ENCODE data around the gene GPATCH8.
"Not testable (repeated sequence)": the region's sequence is repeated elsewhere in the genome, so short reads cannot be mapped to it uniquely, and the experiment has no call there.

The GPATCH8 gene

GRCh38 chr17:44396946-44397345 lies 106.3 kb downstream of the GPATCH8 start:
- ATAC-seq (no peak), DNase-seq (no peak)

- no peak for ATAC-seq
These were observed 108.4 kb downstream of the GPATCH8 start for GRCh38 chr17:44394833-44395232.

DNA sequence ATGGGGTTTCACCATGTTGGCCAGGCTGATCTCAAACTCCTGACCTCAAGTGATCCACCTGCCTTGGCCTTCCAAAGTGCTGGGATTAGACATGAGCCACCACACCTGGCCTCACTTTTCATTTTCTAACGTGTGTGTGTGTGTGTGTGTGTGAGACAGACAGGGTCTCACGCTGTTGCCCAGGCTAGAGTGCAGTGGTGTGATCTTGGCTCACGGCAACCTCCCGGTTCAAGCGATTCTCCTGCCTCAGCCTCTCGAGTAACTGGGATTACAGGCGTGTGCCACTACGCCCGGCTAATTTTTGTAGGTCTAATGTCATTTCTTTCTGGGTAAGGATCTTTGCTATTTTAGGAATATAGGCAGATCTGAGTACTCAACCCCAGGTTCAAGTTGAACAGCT lies 109.1 kb downstream of the GPATCH8 start:
- not testable (repeated sequence) for DNase-seq, ATAC-seq

More at GRCh38 chr17:44394833-44395232, 108.4 kb downstream of the GPATCH8 start:
- DNase-seq, result no peak

DNA sequence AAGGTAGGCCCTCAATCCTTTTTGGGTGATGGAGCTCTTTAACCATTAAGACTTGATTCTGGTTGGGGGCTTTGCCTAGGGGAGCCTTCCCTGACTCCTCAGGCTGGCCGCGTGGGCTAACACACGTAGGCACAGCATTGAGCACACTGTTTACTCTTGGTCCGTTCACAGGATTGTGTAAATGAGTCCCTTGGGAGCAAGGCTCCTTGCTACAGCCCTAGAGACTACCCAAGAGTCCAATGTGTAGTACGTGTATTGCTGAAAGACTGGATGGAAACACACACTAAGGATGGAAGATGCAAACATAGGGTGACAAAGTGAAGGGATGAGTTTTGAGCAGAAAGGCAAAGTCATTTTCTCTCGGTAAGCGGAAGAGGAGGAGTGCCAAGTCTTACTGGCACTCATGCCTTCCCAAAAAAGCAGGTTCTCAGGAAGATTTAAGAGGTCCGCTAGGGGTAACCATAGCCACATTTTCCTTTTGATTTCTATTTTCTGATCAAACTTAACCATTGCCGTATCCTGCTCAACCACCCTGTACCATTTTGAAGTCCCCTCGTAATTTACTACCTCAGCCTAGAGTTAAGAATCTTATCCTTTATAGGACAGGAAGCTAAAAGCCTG lies 112.8 kb downstream of the GPATCH8 start:
- no peak for ATAC-seq
- DNase-seq, result no peak

DNA sequence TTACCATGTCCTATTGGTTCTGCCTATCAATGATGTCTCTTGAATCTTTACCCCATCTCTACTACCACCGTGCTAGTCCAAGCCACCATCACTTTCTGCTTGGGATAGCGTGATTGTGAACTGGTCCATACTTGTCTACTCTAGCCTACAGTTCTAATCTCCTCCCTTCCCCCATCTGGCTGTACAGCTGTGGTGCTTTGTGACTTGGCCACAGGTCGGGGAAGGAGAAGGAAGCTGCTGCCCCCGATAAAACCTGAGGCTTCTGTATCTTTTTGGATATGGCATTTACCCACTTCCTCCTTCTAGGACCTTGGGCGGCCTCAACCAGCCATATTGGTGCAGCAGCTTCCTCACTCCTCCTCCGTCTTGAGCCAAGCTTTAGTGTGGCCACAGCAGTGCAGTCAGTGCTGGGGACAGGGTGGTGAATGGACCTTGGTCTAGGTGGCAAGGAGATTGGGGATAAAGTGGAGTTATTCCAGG lies 113.4 kb downstream of the GPATCH8 start:
- no peak for ATAC-seq
- no peak for DNase-seq

DNA sequence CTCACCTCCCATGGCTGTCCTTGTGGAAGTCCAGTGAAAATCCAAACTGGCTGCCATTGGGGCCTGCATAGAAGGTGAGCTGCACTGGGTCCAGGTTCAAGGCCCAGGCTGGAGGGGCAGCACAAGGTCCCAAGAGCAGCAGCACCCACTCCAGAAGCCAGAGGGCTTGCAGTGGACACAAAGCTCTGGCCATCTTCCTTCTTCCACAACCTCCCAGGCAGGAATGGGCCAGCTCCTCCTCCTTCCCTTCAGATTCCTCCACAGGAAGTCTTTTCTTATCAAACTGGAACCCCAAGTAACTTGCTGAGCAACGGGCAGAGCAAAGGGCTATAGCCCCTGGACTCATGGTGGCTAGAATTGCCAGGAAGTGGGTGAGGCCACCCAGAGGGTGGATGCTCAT lies 113.9 kb downstream of the GPATCH8 start, which contains the start of gene ITGA2B:
TSS of gene ITGA2B (minus strand) at position 369 of the 400 bp plus-strand sequence. CDS start at position 193, 176 bp downstream.
- DNase-seq, result no peak
- no peak for ATAC-seq

- no peak for DNase-seq
- ATAC-seq, result no peak
These were observed 115.4 kb downstream of the GPATCH8 start for GRCh38 chr17:44387804-44388203.

- no peak for ATAC-seq
- no peak for DNase-seq
These were observed 117.1 kb downstream of the GPATCH8 start for GRCh38 chr17:44386182-44386525.

DNA sequence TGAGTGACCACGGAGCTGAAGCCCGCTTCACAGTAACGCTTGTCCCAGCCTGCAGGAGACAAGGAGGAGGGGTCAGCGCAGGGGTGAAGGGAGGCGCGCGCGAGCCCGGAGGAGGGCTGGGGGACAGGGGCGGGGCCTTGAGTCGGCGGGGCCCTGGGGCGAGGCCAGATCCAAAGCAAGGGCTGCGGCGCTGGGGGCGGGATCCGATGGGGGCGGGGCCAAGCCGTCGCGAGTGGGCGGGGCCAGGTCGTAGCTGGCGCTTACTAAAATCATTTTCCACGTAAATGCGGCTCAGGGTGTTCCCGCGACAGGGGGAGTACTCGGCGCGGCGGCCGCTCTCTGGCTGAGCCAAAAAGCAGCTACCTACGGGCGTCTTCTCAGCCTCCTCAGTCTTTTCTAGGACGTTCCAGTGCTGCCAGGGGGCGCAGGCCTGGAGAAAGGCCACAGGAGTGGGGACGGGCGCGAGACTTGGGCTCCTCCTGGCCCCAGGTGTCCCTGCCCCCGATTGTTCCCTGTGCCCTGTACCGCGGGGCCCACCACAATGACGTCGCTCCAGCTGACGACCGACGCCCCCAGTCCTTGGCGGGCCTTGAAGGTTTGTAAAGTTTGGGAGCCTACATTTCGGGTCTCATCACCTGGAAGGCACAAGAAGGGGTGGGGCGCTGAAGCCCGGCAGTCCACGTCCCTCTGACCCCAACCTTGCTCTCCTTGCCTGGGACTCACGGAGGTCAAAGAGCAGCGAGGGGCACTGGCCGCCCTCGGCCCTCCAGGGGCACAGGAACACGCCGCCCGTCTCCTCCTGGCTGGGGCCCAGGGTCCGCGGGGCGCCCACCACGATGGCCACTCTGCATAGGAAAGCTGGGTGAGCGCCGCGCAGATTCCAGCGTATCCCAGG lies 117.7 kb downstream of the GPATCH8 start:
- ATAC-seq (peak; percentile 87), DNase-seq (peak; percentile 88)

GRCh38 chr17:44384823-44385286 lies 118.4 kb downstream of the GPATCH8 start:
- no peak for ATAC-seq

GRCh38 chr17:44384281-44384822 lies 118.9 kb downstream of the GPATCH8 start:
- no peak for DNase-seq
- no peak for ATAC-seq

More at GRCh38 chr17:44384823-44385286, 118.4 kb downstream of the GPATCH8 start:
- DNase-seq, result no peak

- ATAC-seq (no peak), DNase-seq (no peak)
These were observed 119.3 kb downstream of the GPATCH8 start for GRCh38 chr17:44383861-44384260.

DNA sequence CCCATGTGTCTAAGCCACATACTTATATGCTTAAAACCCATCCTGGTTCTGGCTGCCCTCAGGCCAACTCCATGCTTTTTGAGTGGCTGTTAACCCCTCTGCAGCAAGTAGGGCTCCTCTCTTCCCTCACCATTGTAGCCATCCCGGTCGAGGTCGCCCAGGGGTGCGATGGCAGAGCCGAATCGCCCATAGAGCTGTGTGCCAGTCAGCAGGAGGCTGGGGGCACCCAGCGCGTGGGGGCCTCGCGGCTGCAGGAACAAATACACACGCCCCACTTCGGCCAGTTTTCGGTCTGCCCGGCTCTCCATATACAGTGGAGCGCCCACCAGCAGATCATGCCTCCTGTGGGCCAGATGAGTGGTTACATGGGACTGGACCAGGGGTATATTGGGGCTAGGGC lies 119.8 kb downstream of the GPATCH8 start:
- DNase-seq, result no peak
- no peak for ATAC-seq

DNA sequence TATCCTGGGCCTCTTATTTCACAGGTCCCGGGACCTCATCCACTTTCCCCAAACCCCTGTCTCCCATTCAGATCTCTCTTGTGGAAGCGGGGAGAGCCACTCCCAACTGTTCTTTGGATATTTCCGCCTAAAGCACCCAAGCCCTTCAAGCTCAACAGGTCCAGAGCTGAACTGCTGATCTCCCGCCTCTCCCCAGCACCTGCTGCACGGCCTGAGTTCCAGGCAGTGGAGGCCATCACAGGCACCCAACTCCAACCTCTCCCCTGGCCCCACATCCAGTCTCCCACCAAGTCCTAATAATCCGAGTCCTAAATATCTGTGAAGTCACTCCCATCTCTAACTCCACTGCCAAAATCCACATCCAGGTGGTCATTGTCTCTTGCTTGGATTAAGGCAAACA lies 120.3 kb downstream of the GPATCH8 start:
- ATAC-seq (no peak), DNase-seq (no peak)

- DNase-seq (no peak), ATAC-seq (no peak)
These were observed 121.3 kb downstream of the GPATCH8 start for GRCh38 chr17:44381810-44382305.

- no peak for DNase-seq
- ATAC-seq, result no peak
These were observed 122.4 kb downstream of the GPATCH8 start for GRCh38 chr17:44380767-44381166.

DNA sequence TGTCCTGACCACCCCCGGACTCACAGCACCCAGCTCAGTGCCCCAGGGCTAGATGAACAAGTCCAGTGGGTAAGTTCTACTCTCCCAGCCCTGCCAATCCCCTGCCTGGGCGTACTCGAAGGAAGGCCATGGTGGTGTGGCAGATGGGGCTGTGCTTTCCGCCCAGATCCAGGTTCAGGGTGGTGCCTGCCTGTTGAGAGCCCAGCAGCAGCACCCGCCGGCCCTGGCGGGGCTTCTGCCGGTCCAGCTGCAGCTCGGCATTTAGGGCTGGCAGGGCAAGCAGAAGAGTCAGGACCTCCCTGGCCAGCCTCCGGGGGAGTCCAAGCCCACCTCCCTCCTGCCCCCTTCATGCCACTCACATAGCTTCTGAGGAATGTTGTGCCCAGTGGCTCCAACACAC lies 123.3 kb downstream of the GPATCH8 start:
- no peak for DNase-seq
- no peak for ATAC-seq

DNA sequence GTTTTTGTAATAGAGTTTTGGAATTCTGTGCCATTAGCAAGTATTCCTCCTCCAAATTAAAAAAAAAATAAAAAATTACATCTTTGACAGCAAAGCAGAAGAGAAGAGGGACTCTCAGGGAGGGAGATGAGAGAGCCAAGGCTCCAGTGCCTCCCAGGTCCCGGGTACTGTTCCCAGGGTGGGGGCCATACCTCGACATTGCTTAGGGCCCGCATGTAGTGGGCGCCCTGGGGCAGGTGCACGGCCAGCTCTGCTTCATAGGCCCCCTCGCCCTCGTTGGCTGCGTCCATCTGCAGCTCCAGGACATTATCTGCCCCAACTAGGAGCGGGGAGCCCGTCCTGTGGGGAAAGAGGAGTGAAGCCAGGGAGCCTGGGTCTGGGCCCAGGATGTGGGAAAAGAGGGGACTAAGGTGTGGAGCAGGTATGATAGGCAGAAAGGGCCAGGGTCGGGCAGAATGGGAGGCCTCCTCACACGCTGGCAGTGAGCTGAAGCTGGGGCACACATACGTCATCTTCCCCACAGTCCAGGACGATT lies 125.0 kb downstream of the GPATCH8 start:
- DNase-seq (no peak), ATAC-seq (no peak)

- DNase-seq (no peak), ATAC-seq (no peak)
These were observed 126.4 kb downstream of the GPATCH8 start for GRCh38 chr17:44376779-44377178.

- no peak for ATAC-seq
- peak; percentile 52 for DNase-seq
These were observed 127.1 kb downstream of the GPATCH8 start for GRCh38 chr17:44376124-44376523.

GRCh38 chr17:44375196-44376017 lies 127.8 kb downstream of the GPATCH8 start:
- DNase-seq (no peak), ATAC-seq (no peak)

Measured in stimulated activated naive CD8-positive, alpha-beta T cell treated with anti-CD3 and anti-CD28 coated beads, Interleukin-15, Interleukin-2, amounts not matched to agents 100 U/mL and 50 U/mL, for 24 hours (primary cell).